ES-I3 (cell line): ENCODE measurements around the gene MS4A14.
"Not testable (repeated sequence)": the region's sequence is repeated elsewhere in the genome, so short reads cannot be mapped to it uniquely, and the experiment has no call there.

ENCODE experiments used
- H3K36me3 ChIP-seq: 2 replicates; pipeline ENCODE4 v1.6.1; 2013; ENCODE audit warnings: mild to moderate bottlenecking, low read length, control low read depth, moderate library complexity; ENCODE audit not compliant: insufficient read depth
- H3K4me1 ChIP-seq: 2 replicates; pipeline ENCODE4 v1.6.1; 2013; ENCODE audit warnings: mild to moderate bottlenecking, control low read depth, low read length; ENCODE audit not compliant: insufficient read depth
- H3K9ac ChIP-seq: 2 replicates; pipeline ENCODE4 v1.6.1; 2013; ENCODE audit warnings: low read depth, mild to moderate bottlenecking, low read length, moderate library complexity
- H3K9me3 ChIP-seq: 2 replicates; pipeline ENCODE4 v1.6.1; 2013; ENCODE audit warnings: mild to moderate bottlenecking, low read length, moderate library complexity; ENCODE audit not compliant: control insufficient read depth, insufficient read depth

MS4A14 gene, protein sequence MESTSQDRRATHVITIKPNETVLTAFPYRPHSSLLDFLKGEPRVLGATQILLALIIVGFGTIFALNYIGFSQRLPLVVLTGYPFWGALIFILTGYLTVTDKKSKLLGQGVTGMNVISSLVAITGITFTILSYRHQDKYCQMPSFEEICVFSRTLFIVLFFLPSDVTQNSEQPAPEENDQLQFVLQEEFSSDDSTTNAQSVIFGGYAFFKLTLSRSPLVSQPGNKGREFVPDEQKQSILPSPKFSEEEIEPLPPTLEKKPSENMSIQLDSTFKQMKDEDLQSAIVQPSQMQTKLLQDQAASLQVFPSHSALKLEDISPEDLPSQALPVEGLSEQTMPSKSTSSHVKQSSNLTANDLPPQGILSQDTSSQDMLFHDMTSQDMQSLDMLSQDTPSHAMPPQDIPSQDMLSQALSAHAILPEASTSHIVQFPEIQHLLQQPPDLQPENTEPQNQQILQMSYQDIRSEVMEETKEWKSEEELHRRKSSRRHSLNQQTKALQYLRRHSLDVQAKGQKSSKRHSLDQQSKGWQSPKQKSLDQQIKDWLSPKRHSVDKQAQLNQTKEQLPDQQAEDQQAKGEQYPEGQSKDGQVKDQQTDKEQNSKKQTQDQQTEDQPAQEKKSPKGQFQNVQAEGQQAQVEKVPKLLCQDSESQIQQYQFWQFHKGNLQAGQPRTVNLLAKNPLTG

DNA sequence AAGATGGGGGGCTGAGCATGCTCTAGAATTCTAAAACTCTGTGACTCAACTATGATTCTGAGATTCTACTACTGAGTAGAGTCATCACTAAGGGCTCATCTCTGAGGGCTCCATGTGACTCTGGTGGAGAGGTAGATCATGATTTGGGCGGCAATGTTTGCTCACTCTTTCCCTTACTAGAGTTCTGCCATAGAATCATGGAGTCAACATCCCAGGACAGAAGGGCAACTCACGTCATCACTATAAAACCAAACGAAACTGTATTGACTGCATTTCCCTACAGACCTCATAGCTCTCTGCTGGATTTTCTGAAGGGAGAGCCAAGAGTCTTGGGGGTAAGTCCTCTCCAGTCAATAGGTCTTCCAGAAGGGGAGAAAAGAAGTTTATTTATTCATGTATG, at the start of gene MS4A14:
MS4A14 (plus strand) TSS at position 78 of the 400 bp plus-strand sequence; CDS start at position 198, 120 bp downstream.
- Histone ChIP-seq H3K9me3 (no peaks in the 10 kb centered on the region), H3K9ac (no peak within 1 kb of the TSS), H3K36me3 (no peaks in the 10 kb centered on the region), H3K4me1 (no peaks in the 10 kb centered on the region)

DNA sequence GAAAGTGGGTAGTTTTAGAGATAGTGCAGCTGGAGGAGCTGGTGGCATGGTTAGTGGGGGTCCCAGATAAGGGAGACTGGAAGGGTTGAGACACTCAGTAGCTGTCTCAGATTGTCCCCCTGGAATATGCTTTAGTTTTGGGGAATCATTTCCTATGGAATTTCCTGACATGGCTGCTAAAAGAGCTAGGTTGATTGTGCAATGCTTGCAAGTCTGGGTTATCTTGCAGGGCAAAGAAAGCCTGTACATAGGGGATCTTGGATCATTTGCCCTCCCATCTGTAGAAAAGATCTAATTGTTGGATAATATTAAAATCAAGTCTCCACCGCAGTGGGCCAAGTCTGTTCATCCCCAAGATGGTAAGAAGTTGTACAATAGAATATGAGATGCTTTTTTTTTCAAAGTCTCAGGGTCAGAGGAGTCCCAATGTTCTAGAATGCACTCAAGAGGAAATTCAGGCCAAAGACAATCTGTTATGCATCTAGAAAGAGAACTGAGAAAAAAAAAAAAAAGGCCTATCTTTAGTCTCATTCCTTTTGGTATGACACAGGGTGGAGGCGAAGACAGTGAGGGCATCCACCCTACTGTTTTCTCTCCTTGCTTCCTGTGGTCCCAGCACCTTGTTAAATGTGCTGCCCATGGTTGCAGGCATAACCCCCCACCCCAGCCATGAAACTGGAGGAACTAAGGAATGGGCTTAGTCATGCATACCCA, 49.0 kb upstream of the MS4A14 start:
- H3K4me1 ChIP-seq: no peaks in the 10 kb centered on the region
- no peak overlapping the region for H3K9ac ChIP-seq
- no peaks in the 10 kb centered on the region for H3K9me3 ChIP-seq
- H3K36me3 ChIP-seq: no peaks in the 10 kb centered on the region

DNA sequence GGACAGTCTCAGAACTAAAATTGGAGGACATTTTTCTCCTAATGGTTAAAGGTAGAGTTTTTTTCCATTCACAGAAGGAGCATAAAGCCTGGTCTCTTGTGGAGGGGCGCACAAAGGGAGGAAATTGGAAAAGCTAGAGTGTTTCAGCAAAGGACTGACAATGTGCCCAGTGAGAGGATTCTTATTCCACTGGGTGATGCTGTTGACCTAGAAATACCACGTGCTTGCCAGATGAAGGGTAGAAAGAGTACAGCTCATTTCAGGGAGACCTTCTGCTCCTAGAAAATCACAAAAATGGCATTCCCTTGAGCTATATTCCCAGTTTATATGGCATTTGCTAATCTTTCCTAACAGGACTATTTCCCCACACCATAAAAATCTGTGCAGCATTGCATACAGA, 48.1 kb upstream of the MS4A14 start:
- H3K9me3 ChIP-seq: no peaks in the 10 kb centered on the region
- no peak overlapping the region for H3K9ac ChIP-seq
- H3K36me3 ChIP-seq: no peaks in the 10 kb centered on the region
- H3K4me1 ChIP-seq: no peaks in the 10 kb centered on the region

DNA sequence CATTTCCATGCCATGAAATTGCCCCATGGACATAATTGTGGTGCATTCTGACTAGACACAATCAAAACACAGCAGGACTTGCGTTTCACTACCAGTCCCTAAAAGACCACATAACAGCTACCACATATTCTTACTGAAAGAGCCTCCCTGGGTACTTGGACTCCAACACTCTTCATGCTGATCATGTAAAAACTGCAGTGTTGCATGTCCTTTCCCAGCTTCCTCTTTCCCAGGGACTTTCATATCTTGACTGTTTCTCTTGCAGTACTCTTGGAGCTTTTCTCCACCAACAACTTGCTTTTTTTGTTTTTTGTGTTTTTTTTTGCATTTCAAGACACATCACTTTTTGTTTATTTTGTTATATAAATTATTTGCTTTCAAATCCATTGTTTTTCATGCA, 46.3 kb upstream of the MS4A14 start:
- H3K9me3 ChIP-seq: peaks cover 4% of the 10 kb centered on the region; the same call in 1 of the 2 replicates
- no peaks in the 10 kb centered on the region for H3K4me1 ChIP-seq
- H3K36me3 ChIP-seq: no peaks in the 10 kb centered on the region
- no peak overlapping the region for H3K9ac ChIP-seq

DNA sequence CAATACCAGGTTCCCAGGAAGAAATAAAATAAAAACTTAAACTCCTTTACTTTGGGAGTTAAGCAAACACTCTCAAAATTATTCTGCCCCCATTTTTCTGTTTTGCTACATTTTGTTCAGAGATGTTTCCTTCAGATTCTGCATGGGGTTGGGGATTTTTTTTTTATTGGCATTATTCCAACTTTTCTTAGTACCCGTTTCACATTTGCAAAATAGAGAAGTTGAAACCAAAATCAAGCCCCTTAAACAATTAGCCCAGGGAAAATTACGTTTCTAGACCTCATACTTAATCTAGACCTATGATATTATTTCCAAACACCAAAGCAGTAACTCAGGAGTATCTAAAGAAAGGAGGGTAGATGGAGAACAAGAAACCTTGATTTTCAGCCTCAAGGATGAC, 38.5 kb upstream of the MS4A14 start:
- H3K4me1 ChIP-seq: no peaks in the 10 kb centered on the region
- H3K9me3 ChIP-seq: peaks cover 18% of the 10 kb centered on the region
- H3K36me3 ChIP-seq: no peaks in the 10 kb centered on the region
- H3K9ac ChIP-seq: no peak overlapping the region

DNA sequence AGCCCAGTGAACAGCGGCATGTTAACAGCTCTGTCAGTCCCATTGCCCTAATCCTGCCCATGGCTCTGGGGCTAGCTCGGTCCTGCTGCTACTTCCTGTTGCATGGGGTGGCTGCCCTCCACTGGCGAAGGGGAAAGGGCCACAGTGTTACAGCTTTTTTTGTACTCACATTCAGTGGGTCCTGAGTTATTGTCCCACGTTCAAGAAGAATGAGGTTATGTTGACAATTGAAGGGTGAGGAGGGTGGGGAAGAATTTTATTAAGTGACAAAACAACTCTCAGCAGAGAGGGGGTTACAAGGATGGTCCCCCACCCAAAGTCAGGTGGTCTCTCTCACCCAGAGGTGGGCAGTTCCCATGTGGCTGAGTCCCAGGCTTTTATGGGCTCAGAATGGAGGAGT, 35.6 kb upstream of the MS4A14 start:
- Histone ChIP-seq H3K9ac (no peak overlapping the region), H3K36me3 (no peaks in the 10 kb centered on the region), H3K9me3 (peaks cover 13% of the 10 kb centered on the region), H3K4me1 (peaks cover 7% of the 10 kb centered on the region)

DNA sequence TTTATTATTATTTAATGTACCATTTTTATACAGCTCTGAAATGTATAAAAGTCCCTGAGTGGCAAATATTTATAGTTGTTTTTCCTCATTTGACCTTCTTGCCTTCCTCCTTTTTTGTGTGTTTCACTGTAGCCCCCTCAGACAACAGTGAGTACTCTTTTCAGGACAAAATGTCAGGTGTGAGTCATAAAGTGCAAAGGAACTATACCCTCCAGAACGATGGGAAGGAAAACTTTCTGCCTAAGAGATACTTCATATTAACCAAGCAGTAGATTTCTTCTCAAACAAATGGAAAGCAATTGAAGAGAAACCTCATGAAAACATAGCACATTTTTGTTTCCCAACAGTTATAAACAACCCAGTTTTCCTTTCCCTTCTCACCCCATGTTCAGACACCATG, 34.0 kb upstream of the MS4A14 start:
- Histone ChIP-seq H3K36me3 (no peaks in the 10 kb centered on the region), H3K4me1 (peaks cover 7% of the 10 kb centered on the region), H3K9me3 (peaks cover 13% of the 10 kb centered on the region), H3K9ac (no peak overlapping the region)

DNA sequence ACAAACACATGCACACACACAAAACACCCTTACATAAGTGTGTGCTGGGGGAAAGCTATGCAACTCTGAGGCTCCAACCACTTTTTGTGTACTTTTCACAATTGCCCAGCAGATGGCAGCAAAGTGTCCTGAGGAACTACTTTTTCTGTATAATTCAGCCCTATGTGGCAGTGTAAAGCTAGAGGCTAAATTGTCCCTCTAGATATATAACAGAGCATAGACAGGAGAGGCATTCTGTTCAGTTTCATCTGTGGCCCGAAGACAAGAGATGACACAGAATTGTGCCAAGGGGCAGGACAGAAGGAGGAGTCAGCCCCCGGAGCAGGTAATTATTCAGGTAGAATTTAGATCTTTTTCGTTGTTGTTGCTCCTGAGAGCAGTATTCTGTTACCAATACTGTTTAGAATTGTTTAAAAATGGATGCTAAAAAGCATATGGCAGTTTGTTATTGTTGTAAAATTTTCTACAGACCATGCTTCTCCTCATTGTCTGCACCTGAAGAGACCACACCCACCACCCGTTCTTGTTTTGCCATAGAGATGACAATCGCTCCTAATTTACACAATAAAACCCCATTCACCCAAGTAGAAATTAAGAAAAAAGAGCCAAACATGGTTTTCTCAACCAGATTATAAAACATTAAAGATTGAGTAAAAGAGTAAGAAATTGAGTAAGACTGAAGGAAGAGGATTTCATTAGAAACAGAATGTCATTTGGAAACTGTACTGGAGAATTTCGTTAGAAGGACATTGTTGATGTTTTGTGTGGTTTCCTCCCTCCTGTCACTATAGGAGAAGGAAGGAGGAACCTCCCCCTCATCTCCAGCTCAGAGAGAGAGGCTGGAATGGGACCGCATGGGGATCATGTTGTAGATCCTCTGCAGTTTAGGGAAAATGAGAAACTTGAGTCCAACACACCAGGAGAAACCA, 32.5 kb upstream of the MS4A14 start:
- H3K9me3 ChIP-seq: peaks cover 13% of the 10 kb centered on the region
- H3K4me1 ChIP-seq: peaks cover 7% of the 10 kb centered on the region
- H3K9ac ChIP-seq: no peak overlapping the region
- no peaks in the 10 kb centered on the region for H3K36me3 ChIP-seq

DNA sequence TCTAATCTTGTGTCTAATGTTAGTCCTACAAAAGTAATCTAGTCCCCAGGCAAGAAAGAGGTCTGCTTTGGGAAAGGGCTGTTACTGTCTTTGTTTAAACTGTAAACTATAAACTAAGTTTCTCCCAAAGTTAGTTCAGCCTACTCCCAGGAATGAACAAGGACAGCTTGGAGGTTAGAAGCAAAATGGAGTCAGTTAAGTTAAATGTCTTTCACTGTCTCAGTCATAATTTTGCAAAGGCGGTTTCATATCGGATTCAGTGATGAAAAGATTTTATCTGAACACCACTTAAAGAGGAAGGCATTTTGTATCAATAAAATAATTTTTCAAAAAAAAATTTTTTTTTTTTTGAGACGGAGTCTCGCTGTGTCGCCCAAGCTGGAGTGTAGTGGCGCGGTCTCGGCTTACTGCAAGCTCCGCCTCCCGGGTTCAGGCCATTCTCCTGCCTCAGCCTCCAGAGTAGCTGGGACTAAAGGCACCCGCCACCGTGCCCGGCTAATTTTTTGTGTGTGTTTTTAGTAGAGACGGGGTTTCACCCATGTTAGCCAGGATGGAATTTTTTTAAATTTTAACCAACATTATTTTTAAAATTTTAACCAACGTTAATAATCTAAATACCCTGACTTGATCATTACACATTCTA, 29.9 kb upstream of the MS4A14 start:
- not testable (repeated sequence) for H3K4me1 ChIP-seq, H3K9ac ChIP-seq, H3K36me3 ChIP-seq, H3K9me3 ChIP-seq

DNA sequence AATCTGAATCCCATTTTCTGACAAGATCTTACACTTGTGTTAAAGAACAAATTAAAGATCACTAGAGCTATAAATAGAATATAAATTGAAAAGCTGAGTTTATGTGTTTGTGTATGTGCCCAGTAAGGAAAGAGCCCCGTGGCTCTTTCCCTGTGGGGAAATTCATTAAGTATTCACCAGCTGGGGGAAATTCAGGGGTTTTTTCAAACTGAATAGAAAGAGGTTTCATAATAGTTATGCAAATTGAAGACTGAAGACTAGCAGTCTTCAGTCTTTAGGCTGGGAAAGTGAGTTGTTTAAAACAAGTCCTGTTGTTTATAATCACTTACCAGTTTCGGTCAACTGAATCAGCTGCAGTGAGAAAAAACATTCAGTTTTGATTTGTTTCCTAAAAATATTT, 29.2 kb upstream of the MS4A14 start:
- H3K9me3 ChIP-seq: 0 out of 2 replicates have a peak, but pooled peaks cover 2% of the 10 kb centered on the region
- H3K9ac ChIP-seq: no peak overlapping the region
- H3K36me3 ChIP-seq: no peaks in the 10 kb centered on the region
- peaks cover 7% of the 10 kb centered on the region for H3K4me1 ChIP-seq

DNA sequence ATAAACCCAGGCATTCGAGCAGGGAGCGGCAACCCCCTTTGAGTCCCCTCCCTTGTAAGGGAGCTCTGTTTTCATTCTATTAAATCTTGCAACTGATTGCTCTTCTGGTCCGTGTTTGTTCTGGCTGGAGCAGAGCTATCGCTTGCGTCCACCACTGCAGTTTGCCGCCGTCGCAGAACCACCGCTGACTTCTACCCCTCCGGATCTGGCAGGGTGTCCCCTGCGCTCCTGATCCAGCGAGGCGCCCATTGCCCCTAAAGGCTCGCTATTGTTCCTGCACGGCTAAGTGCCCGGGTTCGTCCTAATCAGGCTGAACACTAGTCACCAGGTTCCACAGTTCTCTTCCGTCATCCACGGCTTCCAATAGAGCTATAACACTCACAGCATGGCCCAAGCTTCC, 28.4 kb upstream of the MS4A14 start:
- no peaks in the 10 kb centered on the region for H3K36me3 ChIP-seq
- no peak overlapping the region for H3K9ac ChIP-seq
- peaks cover 7% of the 10 kb centered on the region for H3K4me1 ChIP-seq

DNA sequence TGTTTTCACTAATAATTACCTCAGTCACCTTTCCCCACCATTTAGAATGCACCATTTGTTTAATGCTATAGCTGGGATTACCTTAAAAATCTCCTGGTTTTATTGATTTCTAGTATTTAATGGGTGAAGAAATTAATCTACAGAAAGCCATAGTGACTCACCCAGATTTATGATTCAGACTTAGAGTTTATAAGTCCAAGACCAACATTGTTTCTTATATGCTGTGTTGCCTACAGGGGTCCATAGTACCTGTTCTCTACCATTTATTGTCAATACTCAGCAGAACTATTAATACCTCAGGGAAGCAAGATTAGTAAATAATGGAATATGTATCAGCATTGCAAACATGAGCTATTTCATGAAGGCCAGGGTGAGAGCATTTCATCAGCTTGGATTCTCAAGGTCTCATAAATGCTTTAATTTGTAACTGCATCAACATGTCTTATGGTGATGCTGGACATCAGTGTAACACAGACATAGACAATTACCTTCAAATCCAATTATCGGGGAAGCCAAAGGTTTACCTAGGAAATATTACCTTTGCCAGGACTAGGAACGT, 25.9 kb upstream of the MS4A14 start:
- Histone ChIP-seq H3K4me1 (no peaks in the 10 kb centered on the region), H3K9ac (no peak overlapping the region), H3K36me3 (no peaks in the 10 kb centered on the region), H3K9me3 (no peaks in the 10 kb centered on the region)

More for the DNA sequence above, 28.4 kb upstream of the MS4A14 start:
- no peaks in the 10 kb centered on the region for H3K9me3 ChIP-seq

DNA sequence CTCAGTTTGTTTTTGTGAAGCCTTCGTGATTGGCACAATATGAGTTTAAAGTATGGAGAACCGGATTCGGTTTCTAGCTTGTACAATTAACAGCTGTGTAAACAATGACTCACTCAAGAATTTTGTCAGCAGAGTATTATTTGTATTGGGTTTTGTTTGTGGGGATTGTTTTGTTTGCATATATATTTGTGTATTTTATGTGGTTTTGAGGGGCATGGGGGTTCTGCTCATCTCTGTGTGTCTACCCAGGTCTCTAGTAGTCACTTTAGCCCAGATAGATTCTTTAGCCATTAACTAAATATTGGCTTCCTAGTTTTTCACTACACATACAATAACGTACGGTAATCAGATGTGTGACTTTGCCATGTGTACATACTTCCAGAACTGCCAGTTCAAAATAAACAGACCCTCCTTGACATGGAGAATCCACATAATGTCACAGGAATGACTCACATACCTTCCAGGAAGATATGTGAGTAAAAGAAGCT, 25.4 kb upstream of the MS4A14 start:
- no peak overlapping the region for H3K9ac ChIP-seq
- no peaks in the 10 kb centered on the region for H3K36me3 ChIP-seq
- H3K4me1 ChIP-seq: no peaks in the 10 kb centered on the region
- no peaks in the 10 kb centered on the region for H3K9me3 ChIP-seq
